ENCODE measurements around the gene SLC30A9.

SLC30A9 gene

DNA sequence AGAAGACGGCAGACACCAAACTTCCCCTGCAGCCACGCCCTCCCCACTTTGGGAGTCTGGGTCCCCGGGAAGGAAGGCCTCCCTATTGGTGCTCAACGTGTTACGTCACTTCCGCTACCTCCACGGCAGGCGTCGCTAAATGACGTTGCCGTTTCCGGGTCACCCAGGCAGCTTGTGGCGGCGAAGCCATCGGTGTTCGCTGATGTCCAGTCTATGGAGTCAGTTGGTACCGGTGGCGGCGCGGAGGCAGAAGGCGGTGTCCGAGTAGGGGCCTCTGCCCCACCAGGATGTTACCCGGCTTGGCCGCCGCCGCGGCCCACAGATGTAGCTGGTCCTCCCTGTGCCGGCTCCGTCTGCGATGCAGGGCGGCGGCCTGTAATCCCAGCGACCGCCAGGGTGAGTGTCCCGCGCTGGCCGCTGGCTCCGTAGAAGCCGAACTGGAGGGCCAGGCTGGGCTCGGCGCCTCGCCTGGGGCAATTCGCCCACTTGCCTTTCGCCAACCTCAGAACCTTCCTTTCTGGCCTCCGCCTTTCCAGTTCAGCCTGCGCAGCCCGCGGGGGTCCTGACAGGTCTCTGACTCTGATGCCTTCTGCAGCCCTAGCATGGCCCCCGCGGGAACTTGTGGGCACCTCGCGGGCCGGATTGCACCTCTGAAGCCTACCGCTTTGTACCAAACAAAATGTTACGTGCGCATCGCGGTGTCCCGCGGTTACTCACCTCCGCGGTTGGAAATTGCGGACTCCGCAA is at the start of gene SLC30A9:
SLC30A9 (plus strand) TSS at position 166 of the 747 bp plus-strand sequence; CDS start at position 288, 122 bp downstream.
- peak; percentile 93 for DNase-seq (ENCODE audit: low spot score)

DNA sequence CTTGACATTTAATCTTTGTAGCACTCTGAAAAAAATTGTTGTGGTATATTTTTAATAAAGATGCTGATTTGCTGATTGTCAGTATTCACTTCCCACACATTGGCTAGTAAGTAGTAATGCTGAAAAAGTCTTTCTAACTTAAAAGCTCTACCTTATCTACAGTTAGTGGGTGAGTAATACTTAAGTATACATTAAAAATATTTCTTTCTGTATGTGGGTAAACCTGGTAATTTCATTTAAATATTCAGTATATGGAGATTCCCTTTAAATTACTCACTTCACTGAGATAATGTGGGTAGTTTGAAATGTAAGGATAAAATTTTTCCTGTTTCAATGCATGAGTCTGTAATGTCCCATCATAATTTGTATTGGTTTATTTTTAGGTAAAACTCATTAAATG is 49.5 kb upstream of the SLC30A9 start:
- DNase-seq (ENCODE audit: low spot score), result no peak

DNA sequence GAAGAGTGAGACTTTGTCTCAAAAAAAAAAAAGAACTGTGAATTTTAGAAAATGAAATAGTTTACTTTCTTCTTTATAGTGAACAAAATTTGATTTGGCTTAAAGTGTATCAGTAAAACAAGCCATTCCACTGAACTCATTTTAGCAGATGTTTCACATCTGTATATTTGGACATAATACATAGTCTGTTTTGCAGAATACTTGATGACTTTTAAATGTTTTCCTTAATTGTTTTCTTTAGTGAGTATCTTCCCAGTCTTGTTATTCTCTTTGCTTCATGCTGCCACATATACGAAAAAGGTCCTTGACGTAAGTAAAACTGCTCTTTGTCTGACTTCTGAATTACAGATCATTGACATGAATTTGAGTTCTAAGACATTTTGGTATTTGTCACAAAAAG is 46.8 kb upstream of the SLC30A9 start:
- no peak for DNase-seq (ENCODE audit: low spot score)

DNA sequence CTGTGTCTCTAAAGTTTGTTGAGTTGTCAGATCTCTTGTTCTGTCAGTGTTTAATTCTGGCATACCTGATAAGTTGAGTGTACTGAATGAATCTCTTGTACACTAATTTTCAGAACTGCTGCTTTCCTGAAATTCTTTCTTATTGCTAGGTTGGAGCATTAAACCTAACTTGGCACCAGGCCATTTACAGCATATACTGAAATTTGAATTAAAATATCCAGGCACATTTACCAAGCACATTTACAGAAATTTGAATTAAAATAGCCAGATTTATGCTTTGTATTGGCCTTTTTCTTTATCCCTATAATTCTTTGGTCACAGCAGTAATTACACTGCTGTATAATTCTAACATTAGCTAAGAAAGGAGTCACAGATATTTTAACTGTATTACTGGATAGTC is 46.2 kb upstream of the SLC30A9 start:
- DNase-seq (ENCODE audit: low spot score), result no peak

DNA sequence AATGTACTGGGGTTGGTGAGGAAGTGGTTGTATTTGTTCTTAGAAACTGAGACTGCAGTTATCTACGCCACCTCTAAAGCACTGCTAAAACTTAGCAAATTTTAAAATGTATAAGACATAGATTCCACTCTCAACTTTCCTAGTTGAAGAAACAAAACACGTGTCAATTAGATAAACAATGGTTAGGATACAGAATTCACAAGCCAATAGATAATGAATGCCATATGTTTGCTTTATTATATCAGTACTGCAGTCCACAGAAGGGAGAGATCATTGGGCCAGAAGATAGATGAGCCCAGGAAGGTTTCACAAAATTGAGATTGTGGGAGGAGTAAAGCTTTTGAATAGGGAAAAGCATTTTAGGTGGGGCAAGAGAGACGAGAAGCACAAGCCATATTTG is 40.8 kb upstream of the SLC30A9 start:
- DNase-seq (ENCODE audit: low spot score), result no peak

DNA sequence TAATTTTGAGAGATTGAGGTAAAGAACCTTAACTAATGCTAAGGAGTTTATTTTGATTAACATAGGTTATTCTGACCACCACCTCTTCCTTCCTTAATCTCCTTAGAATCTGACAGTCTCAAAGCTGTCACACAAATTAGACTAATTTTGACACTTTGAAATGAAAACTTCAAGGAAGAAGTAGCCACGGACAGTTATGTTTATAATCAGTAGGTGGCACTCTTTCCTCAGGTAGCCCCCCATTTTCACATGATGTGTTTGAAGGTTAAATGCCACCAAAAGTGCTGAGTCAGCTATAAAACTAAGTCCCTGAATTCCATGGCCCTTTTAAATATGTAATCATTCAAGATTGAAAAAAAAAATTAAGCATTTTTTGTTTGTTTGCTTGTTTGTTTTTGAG is 32.7 kb upstream of the SLC30A9 start:
- peak; percentile 19 for DNase-seq (ENCODE audit: low spot score)

DNA sequence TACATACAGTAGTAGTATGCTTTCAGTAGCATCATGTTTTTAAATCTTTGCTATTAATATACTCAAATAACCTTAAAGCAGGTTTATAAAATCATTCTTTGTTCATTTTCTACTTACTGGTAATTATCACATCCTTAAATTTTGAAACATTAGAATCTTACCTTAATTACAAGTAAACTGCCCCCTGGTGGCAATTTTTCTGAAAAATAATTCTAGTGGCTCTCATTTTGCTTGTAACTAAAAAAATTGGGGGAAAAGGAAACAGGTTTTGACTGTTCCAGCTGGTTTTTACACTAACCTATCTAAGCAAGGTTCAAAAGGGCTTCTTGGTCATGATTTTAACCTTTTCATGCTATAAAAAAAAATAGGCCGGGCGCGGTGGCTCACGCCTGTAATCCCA is 27.2 kb upstream of the SLC30A9 start:
- peak; percentile 10 for DNase-seq (ENCODE audit: low spot score)

DNA sequence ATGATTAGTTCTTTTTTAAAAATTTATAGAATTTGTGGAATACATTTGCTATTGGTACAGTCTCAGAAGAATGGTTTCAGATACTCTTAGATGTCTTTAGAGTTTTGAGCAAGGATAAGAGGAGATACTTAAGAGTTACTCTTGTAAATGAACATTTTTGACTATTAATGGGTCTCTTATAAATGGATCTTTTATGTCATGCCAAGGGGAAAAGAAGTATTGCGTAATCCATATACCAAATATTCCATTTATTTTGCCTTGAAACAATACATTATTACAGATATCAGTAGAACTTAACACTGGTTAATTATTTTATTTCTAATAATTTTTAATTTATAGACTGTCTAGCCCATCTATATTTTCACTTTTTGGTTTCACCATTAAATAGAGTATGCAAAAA is 25.9 kb upstream of the SLC30A9 start:
- DNase-seq (ENCODE audit: low spot score), result no peak

DNA sequence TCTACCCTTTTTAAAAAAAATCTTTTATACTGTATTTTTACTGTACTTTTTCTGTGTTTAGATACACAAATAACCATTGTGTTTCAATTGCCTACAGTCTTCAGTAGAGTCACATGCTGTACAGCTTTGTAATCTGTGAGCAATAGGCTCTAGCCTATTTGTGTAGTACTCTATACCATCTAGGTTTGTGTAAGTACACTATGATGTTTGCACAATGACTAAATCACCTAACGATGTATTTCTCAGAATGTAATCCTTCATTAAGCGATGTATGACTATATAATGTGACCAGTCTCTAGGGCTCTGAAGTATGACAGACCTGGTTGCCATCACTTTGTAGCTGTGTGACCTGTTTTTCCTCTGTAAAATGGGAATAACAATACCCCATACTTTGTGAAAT is 22.9 kb upstream of the SLC30A9 start:
- DNase-seq (ENCODE audit: low spot score), result no peak

DNA sequence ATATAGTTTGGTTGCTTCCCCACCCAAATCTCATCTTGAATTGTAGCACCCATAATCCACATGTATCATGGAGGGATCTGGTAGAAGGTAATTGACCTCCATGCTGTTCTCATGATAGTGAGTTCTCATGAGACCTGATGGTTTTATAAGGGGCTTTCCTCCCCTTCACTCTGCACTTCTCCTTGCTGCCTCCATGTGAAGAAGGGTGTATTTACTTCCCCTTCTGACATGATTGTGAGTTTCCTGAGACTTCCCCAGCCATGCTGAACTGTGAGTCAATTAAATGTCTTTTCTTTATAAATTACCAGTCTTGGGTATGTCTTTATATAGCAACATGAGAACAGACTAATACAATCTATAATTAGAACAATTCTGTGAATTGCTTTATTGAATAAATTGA is 20.7 kb upstream of the SLC30A9 start:
- no peak for DNase-seq (ENCODE audit: low spot score)

DNA sequence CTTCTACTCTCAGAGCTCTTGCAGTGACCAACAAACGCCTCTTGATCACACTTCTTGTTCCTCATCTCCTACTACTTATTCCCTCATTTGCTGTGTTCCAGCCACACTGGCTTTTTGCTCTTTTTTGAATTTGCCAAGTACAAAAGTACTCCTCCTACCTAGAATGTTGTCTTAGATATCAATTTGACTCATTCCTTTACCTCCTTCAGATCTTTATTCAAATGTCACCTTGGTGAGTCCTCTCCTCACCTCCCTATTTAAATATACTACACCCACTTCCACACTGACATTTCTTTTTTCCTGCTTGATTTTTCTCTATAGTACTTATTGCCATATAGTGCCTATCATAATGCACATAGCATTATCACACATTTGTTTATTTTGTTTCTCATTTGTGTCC is 15.0 kb upstream of the SLC30A9 start:
- DNase-seq (ENCODE audit: low spot score), result no peak

DNA sequence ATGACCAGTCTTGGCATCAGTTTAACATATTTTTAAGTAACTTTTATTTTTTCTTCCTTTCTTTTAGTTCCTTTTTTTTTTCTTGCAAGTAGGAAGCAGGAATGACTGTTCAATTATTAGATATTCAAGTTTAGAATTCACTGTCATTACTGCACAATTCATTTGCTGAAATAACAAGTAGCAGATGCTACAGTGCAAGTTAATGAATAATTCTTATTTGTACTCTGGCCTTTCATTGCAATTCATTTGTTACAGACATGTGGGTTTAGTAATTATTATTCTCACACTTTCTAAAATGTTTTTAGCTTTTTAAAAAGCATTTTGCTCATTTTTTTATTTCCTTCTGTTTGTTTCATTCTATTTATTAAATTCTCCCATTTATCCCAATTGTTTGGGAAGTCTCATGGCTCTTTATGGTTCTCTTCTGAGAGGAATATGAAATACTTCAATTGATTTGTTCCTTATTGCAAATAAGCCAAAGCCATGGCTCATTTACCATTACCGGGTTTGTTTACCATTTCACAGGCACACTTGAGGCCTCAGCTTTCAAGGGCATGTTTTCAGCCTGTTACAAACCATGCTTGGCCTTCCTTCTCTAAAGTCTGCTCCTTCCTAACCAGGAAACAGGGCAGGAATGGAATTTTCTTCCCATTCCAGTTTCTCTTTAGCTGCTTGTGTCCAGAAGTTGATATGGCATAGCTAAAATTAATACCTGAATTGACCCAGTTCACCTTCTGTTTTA is 13.4 kb upstream of the SLC30A9 start:
- DNase-seq (ENCODE audit: low spot score), result no peak

DNA sequence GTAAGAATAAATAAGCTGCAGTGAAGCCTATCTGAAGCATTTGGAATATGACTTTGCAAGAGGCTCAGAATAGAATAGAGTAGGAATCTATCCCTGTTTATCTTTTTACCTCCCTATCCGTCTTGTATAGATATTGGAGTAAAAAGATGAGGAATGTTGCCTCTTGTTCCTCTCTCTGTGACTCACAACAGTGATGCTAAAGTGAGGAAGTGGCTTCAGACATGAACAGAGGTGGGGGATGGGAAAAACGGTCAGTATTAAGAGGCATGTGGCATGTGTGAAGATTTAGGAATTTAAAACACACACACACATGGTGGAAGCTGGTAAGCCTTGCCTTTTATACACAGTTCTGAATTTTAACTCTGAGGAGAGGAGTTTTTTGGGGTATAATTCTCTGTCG is 12.6 kb upstream of the SLC30A9 start:
- DNase-seq (ENCODE audit: low spot score), result no peak

DNA sequence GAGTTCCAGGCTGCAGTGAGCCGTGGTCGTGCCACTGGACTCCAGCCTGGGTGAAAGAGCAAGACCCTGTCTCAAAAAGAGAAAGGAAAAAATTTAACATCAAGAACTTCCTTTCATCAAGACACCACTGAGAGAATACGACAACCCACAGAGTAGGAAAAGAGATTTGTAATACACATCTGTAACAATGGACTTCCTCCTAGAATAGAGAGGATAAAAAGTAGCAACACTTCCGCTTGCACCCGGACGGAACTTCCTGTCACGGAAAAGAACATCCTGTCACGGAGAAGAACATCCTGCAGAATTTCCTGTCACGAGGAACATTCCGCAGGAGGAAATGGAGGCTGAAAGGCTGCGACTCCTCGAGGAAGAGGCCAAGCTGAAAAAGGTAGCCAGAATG is 8.9 kb upstream of the SLC30A9 start, which contains the start of gene DCAF4L1:
DCAF4L1 (plus strand) TSS at position 301 of the 400 bp plus-strand sequence; CDS start at position 338, 37 bp downstream.
- no peak for DNase-seq (ENCODE audit: low spot score)

DNA sequence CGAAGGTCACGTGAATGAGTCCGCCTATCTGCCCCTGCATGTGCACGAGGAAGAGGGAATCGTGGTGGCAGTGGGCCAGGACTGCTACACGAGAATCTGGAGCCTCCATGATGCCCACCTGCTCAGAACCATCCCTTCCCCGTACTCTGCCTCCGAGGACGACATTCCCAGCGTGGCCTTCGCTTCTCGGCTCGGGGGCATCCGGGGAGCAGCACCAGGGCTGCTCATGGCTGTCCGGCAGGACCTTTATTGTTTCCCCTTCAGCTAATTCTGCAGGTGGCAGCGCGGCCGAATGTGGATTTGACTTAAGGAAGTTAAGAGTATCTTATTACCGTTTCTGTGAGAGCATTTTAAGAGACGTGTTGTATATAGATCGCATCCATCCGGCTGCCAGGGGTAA is 7.6 kb upstream of the SLC30A9 start:
- no peak for DNase-seq (ENCODE audit: low spot score)

DNA sequence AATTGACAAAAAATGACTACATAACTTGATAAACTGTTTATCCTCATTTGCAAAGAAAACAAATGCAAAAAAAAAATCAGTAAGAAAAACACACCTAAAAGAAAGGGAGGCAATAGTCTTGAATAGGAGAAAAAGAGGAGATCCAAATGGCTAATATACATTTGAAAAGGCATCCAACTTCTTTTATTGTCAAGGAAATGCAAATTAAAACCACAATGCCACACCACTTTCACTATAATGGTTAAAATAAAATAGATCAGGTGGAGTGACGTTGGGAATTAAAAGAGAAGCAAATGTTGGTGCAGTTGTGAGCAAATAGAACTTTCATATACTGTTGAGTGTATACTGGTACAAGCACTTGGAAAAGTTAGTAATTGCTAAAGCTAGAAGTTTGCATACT is 5.2 kb upstream of the SLC30A9 start:
- DNase-seq (ENCODE audit: low spot score), result no peak

DNA sequence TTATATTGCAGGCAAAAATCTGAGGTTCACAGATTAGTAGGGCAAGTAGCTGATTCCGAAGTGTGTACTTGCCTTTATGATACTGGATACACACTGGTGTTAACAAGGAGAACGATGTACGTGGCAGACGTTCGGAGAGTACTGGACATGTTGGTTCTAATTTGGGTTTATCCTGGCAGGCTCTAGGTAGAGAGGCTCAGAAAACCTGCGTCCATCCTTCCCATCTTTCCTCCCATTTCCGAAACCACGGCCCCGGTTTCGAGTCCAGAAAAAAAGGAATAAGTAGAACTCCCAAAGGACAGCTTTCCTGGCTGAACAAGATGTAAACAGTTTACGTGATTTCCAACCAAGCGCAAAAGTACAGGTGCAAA is 351 bp upstream of the SLC30A9 start:
- DNase-seq (ENCODE audit: low spot score), result no peak

DNA sequence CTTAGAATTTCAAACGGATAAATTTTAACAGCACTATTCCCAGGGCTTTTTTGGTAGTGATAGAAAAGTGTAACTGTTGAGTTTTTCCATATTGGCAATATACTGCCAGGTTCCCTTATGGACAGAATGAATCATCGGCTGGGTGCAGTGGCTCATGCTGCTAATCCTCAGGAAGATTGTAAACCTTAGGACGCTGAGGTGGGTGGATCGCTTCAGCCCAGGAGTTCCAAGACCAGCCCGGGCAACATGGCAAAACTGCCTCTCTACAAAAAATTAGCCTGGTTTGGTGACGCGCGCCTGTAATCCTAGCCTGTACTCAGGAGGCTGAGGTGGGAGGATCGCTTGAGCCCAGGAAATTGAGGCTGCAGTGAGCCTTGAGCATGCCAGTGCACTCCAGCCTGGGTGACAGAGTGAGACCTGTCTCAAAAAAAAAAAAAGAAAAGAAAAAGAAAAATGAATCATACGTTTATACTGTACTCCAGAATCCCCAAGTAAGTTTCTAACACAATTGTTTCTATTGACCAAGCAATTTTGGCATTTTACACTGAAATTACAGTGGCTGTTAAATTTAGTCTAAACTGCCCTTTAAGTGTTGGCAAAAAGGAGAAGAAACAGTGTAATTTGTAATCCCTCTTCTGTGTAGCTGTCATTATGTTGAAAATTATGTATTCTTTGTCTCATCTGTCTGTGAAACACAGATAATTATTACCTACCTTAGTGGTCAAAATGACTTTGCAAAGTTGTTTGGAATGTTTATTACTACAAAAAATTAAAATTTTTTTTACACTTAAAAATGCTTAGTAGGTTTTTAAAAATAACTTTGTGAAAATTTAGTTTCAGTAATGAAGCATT is 1.8 kb downstream of the SLC30A9 start:
- no peak for DNase-seq (ENCODE audit: low spot score)

DNA sequence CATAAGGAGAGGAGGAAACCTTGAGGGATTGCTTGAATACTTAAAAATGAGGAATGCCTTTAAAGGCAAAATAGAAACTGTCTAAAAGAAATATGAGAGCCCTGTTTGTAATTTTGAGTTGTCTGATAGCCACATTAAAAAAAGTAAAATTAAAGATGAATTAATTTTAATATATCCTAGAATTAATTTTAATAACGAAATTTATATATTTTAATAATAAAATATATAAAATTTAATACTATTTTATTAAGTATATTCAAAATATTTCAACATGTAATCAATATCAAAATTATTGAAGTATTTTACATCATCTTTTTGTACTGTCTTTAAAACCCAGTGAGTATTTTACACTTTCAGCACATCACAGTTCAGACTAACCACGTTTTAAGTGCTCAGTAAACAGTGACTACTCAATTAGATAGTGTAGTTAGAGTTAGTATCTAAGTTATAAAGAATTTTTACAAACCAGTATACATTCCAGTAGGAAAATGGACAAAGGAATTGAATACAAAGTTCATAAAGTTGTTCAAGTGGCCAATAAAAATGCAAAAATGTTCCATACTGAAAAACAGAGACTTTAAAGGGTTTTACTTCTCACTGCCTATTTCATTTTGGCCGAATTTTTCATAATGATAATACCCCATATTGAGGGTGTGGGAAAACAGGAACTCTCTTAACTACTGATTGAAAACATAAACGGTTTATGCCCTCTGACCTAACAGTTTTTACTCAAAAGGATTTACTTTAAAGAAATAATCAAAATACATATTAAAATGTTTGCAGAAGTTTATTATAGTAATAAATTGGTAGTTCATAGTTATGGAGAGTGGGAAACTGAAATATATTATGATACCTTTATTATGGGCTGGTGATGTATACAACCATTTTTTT is 2.9 kb downstream of the SLC30A9 start:
- DNase-seq (ENCODE audit: low spot score), result no peak

DNA sequence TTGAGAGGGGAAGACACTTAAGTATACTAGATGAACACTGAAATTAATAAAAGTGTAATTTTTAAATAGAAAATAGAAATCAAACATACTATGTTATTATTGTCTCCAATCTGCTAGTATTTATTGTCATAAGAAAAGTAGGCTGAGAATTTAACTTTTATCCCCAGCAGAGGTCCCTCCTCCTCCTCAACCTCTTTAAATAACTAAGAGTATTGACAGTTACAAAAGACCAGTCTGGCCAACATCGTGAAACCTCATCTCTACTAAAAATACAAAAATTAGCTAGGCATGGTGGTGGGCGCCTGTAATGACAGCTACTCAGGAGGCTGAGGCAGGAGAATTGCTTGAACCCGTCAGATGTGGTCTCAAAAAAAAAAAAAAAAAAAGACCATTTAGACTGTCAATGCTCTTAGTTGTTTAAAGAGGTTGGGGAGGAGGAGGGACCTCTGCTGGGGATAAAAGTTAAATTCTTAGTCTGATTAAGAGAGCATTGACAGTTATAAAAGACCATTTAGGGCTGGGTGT is 4.2 kb downstream of the SLC30A9 start:
- no peak for DNase-seq (ENCODE audit: low spot score)

DNA sequence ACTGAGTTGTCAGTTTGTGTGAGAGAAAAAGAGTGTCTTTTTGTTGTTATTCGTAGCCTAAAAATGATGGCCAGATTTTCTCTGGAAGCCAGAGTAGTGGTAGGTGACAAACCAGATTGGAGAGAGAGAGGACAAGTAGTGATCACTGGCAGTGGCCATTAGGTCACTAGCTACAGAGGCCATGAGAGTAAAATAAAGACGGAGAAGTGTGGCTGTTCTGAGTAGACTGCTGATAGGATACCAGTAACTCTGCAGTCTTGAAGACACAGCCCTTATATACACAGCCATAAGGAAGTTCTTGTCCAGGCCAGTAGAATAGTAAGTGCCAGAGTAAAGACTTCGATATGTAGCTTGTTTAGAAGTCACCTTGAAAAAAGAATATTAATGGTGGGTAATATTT is 7.7 kb downstream of the SLC30A9 start:
- DNase-seq (ENCODE audit: low spot score), result no peak

Measured in CD4-positive, alpha-beta T cell treated with Interleukin-15 for 4 hours (primary cell).